GM10847 (cell line): Measurements from ENCODE around the gene MSH5.

Experiments used
- POLR2A ChIP-seq: IDR thresholded peaks from 2 replicates; pipeline ENCODE4 v1.6.1; 2011; ENCODE audit not compliant: insufficient read length; ENCODE audit errors: extremely low read depth

MSH5 gene

GRCh38 chr6:31776485-31776988 lies 36.7 kb downstream of the MSH5 start:
- TF ChIP-seq POLR2A = no peak

GRCh38 chr6:31776989-31777666 lies 37.3 kb downstream of the MSH5 start, which contains the start of gene VWA7:
TSS of gene VWA7 (minus strand) at chr6:31777328. CDS start at chr6:31776779, 549 bp downstream.
- no peak for TF ChIP-seq POLR2A

GRCh38 chr6:31777667-31778050 lies 37.9 kb downstream of the MSH5 start:
- TF ChIP-seq POLR2A = no peak

GRCh38 chr6:31778193-31778592 lies 38.4 kb downstream of the MSH5 start:
- TF ChIP-seq POLR2A = no peak

- TF ChIP-seq POLR2A = no peak
These were observed 39.4 kb downstream of the MSH5 start for GRCh38 chr6:31778999-31779885.

- no peak for TF ChIP-seq POLR2A
These were observed 40.1 kb downstream of the MSH5 start for GRCh38 chr6:31779908-31780307.

- no peak for TF ChIP-seq POLR2A
These were observed 40.9 kb downstream of the MSH5 start for GRCh38 chr6:31780507-31781243.

- no peak for TF ChIP-seq POLR2A
These were observed 41.7 kb downstream of the MSH5 start for GRCh38 chr6:31781244-31782125.

- no peak for TF ChIP-seq POLR2A
These were observed 42.5 kb downstream of the MSH5 start for GRCh38 chr6:31782126-31782855.

GRCh38 chr6:31784098-31784925 lies 44.5 kb downstream of the MSH5 start:
- no peak for TF ChIP-seq POLR2A

GRCh38 chr6:31785475-31785874 lies 45.7 kb downstream of the MSH5 start:
- TF ChIP-seq POLR2A = no peak

GRCh38 chr6:31791324-31792089 lies 51.7 kb downstream of the MSH5 start:
- TF ChIP-seq POLR2A = no peak
